Stimulated activated memory B cell treated with anti-CD40 and anti-IgM and Interleukin-4, amounts not matched to agents 10 μg/mL and 1 μg/mL and 100 μg/mL, for 72 hours (primary cell): ENCODE results near the gene CLMN.
"Not testable (repeated sequence)": the region's sequence is repeated elsewhere in the genome, so short reads cannot be mapped to it uniquely, and the experiment has no call there.

Experiments
- ATAC-seq: fragments of 150-1000 bp; cut with Tn5 transposase; 2 replicates; pipeline ENCODE4 v1.10.0; 2021
- H3K27ac Mint-ChIP-seq: one replicate; pipeline ENCODE4 v1.8.0; 2022; ENCODE audit warnings: mild to moderate bottlenecking, mixed read lengths
- H3K27me3 Mint-ChIP-seq: one replicate; pipeline ENCODE4 v1.8.0; 2022; ENCODE audit warnings: mixed read lengths
- H3K36me3 Mint-ChIP-seq: one replicate; pipeline ENCODE4 v1.8.0; 2022; ENCODE audit warnings: mixed read lengths
- H3K4me1 Mint-ChIP-seq: one replicate; pipeline ENCODE4 v1.8.0; 2022; ENCODE audit warnings: mixed read lengths
- H3K4me3 Mint-ChIP-seq: one replicate; pipeline ENCODE4 v1.8.0; 2022; ENCODE audit warnings: mild to moderate bottlenecking, moderate library complexity, mixed read lengths
- H3K9me3 Mint-ChIP-seq: one replicate; pipeline ENCODE4 v1.8.0; 2022; ENCODE audit warnings: mixed read lengths

Gene CLMN

DNA sequence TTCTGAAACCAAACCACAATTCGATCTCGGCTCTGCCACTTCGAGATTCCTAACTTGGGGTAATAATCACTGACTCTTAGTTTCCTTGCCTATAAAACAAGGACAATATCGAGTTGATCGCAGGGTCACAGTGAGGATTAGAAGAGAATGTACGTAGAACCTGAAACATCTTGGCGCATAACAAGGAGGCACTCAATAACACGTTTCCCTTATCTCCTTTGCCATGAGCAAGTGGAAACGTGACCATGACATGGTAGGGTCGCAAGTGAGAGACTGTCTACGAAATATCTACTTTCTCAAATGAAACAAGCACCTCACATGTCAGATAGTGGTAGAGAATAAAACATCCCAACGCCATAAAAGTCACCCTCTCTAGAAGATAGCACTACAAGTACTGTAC, 164.7 kb downstream of the CLMN start:
- H3K27ac Mint-ChIP-seq = no peak overlapping the region
- peaks cover 74% of the 10 kb centered on the region for H3K4me1 Mint-ChIP-seq
- H3K27me3 Mint-ChIP-seq = no peaks in the 10 kb centered on the region
- no peaks in the 10 kb centered on the region for H3K9me3 Mint-ChIP-seq
- peak overlapping the region; percentile 67 for H3K4me3 Mint-ChIP-seq
- H3K36me3 Mint-ChIP-seq = peaks cover 6% of the 10 kb centered on the region
- no peak for ATAC-seq

DNA sequence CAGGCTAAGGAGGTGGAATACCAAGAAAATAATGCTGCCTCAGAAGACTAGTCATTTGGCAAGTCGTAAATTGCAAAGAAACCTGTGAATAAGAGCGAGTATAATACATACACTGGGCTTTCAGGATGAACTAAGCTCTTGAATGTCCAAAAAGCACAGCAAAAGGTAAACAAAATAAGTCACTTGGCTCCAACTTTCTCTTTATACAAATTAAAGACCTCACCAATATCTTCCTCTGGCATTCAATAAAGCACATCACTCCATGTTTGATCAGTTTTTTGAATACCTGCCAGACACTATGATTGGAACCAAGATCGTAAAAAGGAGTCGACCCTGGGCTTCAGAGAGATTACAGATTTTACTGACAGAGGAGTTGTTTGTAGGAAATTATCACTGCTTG, 165.8 kb downstream of the CLMN start:
- peaks cover 85% of the 10 kb centered on the region for H3K4me1 Mint-ChIP-seq
- no peak for ATAC-seq
- H3K36me3 Mint-ChIP-seq = peaks cover 6% of the 10 kb centered on the region
- H3K27me3 Mint-ChIP-seq = no peaks in the 10 kb centered on the region
- H3K27ac Mint-ChIP-seq = no peak overlapping the region
- no peaks in the 10 kb centered on the region for H3K9me3 Mint-ChIP-seq
- H3K4me3 Mint-ChIP-seq = no peak overlapping the region

GRCh38 chr14:95151561-95151960, 168.1 kb downstream of the CLMN start:
- no peaks in the 10 kb centered on the region for H3K27me3 Mint-ChIP-seq
- ATAC-seq = no peak
- H3K4me3 Mint-ChIP-seq = no peak overlapping the region
- peaks cover 95% of the 10 kb centered on the region for H3K4me1 Mint-ChIP-seq
- H3K36me3 Mint-ChIP-seq = peaks cover 10% of the 10 kb centered on the region
- no peak overlapping the region for H3K27ac Mint-ChIP-seq
- H3K9me3 Mint-ChIP-seq = no peaks in the 10 kb centered on the region

- Mint-ChIP-seq H3K9me3 (peaks cover 3% of the 10 kb centered on the region), H3K36me3 (peaks cover 17% of the 10 kb centered on the region), H3K27me3 (no peaks in the 10 kb centered on the region), H3K4me1 (peaks cover 97% of the 10 kb centered on the region), H3K4me3 (no peak overlapping the region), H3K27ac (no peak overlapping the region)
- ATAC-seq = no peak
These were observed 168.8 kb downstream of the CLMN start for GRCh38 chr14:95150910-95151309.

GRCh38 chr14:95149441-95149840, 170.3 kb downstream of the CLMN start:
- Mint-ChIP-seq H3K4me1 (peaks cover 89% of the 10 kb centered on the region), H3K9me3 (peaks cover 11% of the 10 kb centered on the region), H3K4me3 (no peak overlapping the region)

GRCh38 chr14:95147597-95147996, 172.1 kb downstream of the CLMN start:
- Mint-ChIP-seq H3K27ac (peak overlapping the region; percentile 65), H3K36me3 (peaks cover 22% of the 10 kb centered on the region), H3K4me1 (peaks cover 86% of the 10 kb centered on the region), H3K4me3 (peak overlapping the region; percentile 34), H3K27me3 (no peaks in the 10 kb centered on the region), H3K9me3 (peaks cover 11% of the 10 kb centered on the region)
- peak; percentile 78 for ATAC-seq

More at GRCh38 chr14:95149441-95149840, 170.3 kb downstream of the CLMN start:
- H3K36me3 Mint-ChIP-seq = peaks cover 28% of the 10 kb centered on the region
- no peak for ATAC-seq
- no peaks in the 10 kb centered on the region for H3K27me3 Mint-ChIP-seq
- peak overlapping the region; percentile 65 for H3K27ac Mint-ChIP-seq

GRCh38 chr14:95146079-95146771, 173.5 kb downstream of the CLMN start:
- Mint-ChIP-seq H3K4me1 (peaks cover 82% of the 10 kb centered on the region), H3K36me3 (peaks cover 22% of the 10 kb centered on the region), H3K27me3 (no peaks in the 10 kb centered on the region), H3K27ac (peak overlapping the region; percentile 65), H3K9me3 (peaks cover 11% of the 10 kb centered on the region), H3K4me3 (no peak overlapping the region)
- ATAC-seq = no peak

DNA sequence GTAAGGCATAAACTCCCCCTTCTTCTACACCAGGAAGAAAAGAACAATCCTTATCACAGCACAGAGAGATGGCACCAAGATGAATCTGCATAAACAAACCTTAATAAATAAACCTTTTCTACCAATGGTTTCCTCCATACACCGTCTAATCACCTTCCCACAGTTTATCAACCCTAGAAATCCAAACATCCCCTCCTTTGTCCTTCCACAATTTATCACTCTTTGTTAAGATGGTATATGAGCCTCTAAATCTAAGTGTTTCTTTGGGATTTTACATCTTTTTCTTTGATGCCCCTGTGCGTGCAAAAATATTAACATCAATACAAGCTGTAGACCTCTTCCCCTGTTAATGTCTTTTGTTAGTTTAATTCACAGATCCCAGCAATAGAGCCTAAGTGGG, 174.9 kb downstream of the CLMN start:
- Mint-ChIP-seq H3K36me3 (peaks cover 22% of the 10 kb centered on the region), H3K9me3 (peaks cover 11% of the 10 kb centered on the region), H3K27ac (no peak overlapping the region), H3K4me3 (no peak overlapping the region), H3K4me1 (peaks cover 79% of the 10 kb centered on the region), H3K27me3 (no peaks in the 10 kb centered on the region)
- no peak for ATAC-seq

- H3K27ac Mint-ChIP-seq = peak overlapping the region; percentile 53
- no peak overlapping the region for H3K4me3 Mint-ChIP-seq
- no peaks in the 10 kb centered on the region for H3K27me3 Mint-ChIP-seq
- ATAC-seq = no peak
- peaks cover 11% of the 10 kb centered on the region for H3K9me3 Mint-ChIP-seq
- H3K36me3 Mint-ChIP-seq = peaks cover 22% of the 10 kb centered on the region
- H3K4me1 Mint-ChIP-seq = peaks cover 79% of the 10 kb centered on the region
These were observed 175.7 kb downstream of the CLMN start for GRCh38 chr14:95143808-95144620.

- ATAC-seq = no peak
- Mint-ChIP-seq H3K4me1 (peaks cover 67% of the 10 kb centered on the region), H3K27ac (no peak overlapping the region), H3K4me3 (no peak overlapping the region), H3K9me3 (peaks cover 11% of the 10 kb centered on the region), H3K36me3 (peaks cover 30% of the 10 kb centered on the region), H3K27me3 (no peaks in the 10 kb centered on the region)
These were observed 177.5 kb downstream of the CLMN start for GRCh38 chr14:95142208-95142607.

GRCh38 chr14:95141684-95142083, 178.0 kb downstream of the CLMN start:
- no peak overlapping the region for H3K27ac Mint-ChIP-seq
- ATAC-seq = no peak

GRCh38 chr14:95140060-95140858, 179.4 kb downstream of the CLMN start:
- Mint-ChIP-seq H3K36me3 (peaks cover 23% of the 10 kb centered on the region), H3K27me3 (no peaks in the 10 kb centered on the region), H3K4me3 (no peak overlapping the region), H3K9me3 (peaks cover 10% of the 10 kb centered on the region), H3K27ac (peak overlapping the region; percentile 29), H3K4me1 (peaks cover 65% of the 10 kb centered on the region)
- no peak for ATAC-seq

More at GRCh38 chr14:95141684-95142083, 178.0 kb downstream of the CLMN start:
- H3K36me3 Mint-ChIP-seq = peaks cover 32% of the 10 kb centered on the region
- H3K9me3 Mint-ChIP-seq = peaks cover 15% of the 10 kb centered on the region
- H3K27me3 Mint-ChIP-seq = no peaks in the 10 kb centered on the region
- peaks cover 67% of the 10 kb centered on the region for H3K4me1 Mint-ChIP-seq
- no peak overlapping the region for H3K4me3 Mint-ChIP-seq

DNA sequence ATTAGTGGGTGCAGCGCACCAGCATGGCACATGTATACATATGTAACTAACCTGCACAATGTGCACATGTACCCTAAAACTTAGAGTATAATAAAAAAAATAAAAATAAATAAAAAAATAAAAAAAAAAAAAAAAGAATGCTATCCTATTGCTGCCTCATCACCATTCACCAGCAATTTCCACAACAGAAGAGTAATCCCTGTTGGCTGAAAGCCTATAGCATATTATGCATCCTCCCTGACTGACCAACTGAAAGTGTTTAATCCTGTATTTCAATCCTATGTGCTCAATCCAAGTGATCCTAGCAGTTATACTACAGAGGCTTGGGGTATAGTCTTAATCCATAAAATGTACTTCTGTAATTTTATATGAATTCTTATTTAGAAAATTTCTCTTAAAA, 180.8 kb downstream of the CLMN start:
- H3K9me3 Mint-ChIP-seq = peaks cover 4% of the 10 kb centered on the region

DNA sequence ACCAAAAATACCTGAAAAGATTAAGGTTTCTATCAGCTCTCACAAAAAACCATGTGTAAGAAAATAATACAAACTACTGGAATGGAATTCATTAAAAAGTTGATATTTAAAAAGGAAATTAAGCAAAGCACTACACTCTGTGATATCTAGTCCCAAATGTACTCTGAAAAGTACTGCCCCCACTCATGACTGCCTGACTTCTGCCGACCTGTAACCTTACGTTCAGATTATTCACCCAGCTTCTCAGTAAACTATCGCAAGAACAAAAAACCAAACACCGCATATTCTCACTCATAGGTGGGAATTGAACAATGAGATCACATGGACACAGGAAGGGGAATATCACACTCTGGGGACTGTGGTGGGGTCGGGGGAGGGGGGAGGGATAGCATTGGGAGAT, 181.3 kb downstream of the CLMN start:
- not testable (repeated sequence) for H3K27ac Mint-ChIP-seq, H3K4me3 Mint-ChIP-seq, H3K9me3 Mint-ChIP-seq, ATAC-seq, H3K27me3 Mint-ChIP-seq
- Mint-ChIP-seq H3K4me1 (peaks cover 55% of the 10 kb centered on the region), H3K36me3 (peaks cover 16% of the 10 kb centered on the region)

More for the DNA sequence above, 180.8 kb downstream of the CLMN start:
- Mint-ChIP-seq H3K27me3 (no peaks in the 10 kb centered on the region), H3K27ac (no peak overlapping the region), H3K4me3 (no peak overlapping the region), H3K4me1 (peaks cover 59% of the 10 kb centered on the region), H3K36me3 (peaks cover 15% of the 10 kb centered on the region)
- ATAC-seq = no peak

GRCh38 chr14:95137804-95138167, 181.9 kb downstream of the CLMN start:
- Mint-ChIP-seq H3K27ac (peak overlapping the region; percentile 46), H3K36me3 (peaks cover 23% of the 10 kb centered on the region), H3K4me3 (no peak overlapping the region), H3K9me3 (peaks cover 4% of the 10 kb centered on the region), H3K27me3 (no peaks in the 10 kb centered on the region), H3K4me1 (peaks cover 48% of the 10 kb centered on the region)
- no peak for ATAC-seq
